ENCODE results near the gene PRDX2. TPM values are rescaled to one million over a fixed set of nuclear protein-coding genes. Genes with fewer than 3 reads are reported as not detected.

The PRDX2 gene
- total RNA-seq, 1 experiment from 2014 or later, result 295 TPM

DNA sequence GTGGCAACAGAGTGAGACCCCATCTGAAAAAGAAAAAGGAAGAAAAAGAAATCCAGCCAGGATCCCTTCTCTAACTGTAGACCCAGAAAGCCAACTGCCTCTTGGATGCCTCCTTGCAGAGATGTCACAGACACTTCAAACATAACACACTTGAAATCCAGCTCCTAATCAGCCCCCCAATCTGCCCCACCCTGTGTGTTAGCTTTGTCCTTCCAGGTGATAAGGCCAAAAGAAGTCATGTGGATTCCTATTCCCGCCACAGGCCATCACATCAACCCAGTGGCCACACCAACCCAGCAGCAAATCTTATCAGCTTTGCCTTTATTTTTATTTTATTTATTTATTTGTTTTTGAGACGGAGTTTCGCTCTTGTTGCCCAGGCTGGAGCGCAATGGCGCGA, 41.9 kb downstream of the PRDX2 start:
- POLR2A ChIA-PET, result interaction anchor here (0.8 to 3.4 kb wide), 9 partner anchors 8 to 89 kb away, joined by 3 to 15 read pairs (median 5); partner anchors contain the start of genes BEST2, GET3 and TRIR
- TF ChIP-seq, protein P1, sequence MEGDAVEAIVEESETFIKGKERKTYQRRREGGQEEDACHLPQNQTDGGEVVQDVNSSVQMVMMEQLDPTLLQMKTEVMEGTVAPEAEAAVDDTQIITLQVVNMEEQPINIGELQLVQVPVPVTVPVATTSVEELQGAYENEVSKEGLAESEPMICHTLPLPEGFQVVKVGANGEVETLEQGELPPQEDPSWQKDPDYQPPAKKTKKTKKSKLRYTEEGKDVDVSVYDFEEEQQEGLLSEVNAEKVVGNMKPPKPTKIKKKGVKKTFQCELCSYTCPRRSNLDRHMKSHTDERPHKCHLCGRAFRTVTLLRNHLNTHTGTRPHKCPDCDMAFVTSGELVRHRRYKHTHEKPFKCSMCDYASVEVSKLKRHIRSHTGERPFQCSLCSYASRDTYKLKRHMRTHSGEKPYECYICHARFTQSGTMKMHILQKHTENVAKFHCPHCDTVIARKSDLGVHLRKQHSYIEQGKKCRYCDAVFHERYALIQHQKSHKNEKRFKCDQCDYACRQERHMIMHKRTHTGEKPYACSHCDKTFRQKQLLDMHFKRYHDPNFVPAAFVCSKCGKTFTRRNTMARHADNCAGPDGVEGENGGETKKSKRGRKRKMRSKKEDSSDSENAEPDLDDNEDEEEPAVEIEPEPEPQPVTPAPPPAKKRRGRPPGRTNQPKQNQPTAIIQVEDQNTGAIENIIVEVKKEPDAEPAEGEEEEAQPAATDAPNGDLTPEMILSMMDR (IDR thresholded peaks at IDR 0.05; ENCODE audit: unreplicated experiment), result no peak

GRCh38 chr19:12757544-12758274, 43.9 kb downstream of the PRDX2 start:
- Mint-ChIP-seq H3K36me3 (ENCODE audit: insufficient read depth, unreplicated experiment) (no peaks in the 10 kb centered on the region), H3K9me3 (ENCODE audit: unreplicated experiment) (no peaks in the 10 kb centered on the region), H3K27me3 (ENCODE audit: insufficient read depth, unreplicated experiment) (no peaks in the 10 kb centered on the region), H3K4me3 (ENCODE audit: unreplicated experiment) (peak overlapping the region; percentile 35), H3K4me1 (ENCODE audit: insufficient read depth, unreplicated experiment) (peaks cover 5% of the 10 kb centered on the region), H3K27ac (ENCODE audit: low read depth, unreplicated experiment) (no peak overlapping the region)
- intact Hi-C loops (cut with micrococcal nuclease), result loop anchor here (1.0 kb wide), 2 partner anchors 24 to 40 kb away; no protein-coding TSS in a partner anchor
- BruUV-seq (replicated peaks), result no TSS peak
- CTCF ChIA-PET, result interaction anchor here (0.6 to 13.2 kb wide), 18 partner anchors 9 to 108 kb away, joined by 3 to 307 read pairs (median 6); partner anchors contain the start of genes JUNB, PRDX2, THSD8 and TNPO2
- peak; percentile 72 for DNase-seq (ENCODE audit: unreplicated experiment)
- POLR2A ChIA-PET, result interaction anchor here (1.0 to 3.4 kb wide), 6 partner anchors 8 to 38 kb away, joined by 3 to 14 read pairs (median 4); partner anchors contain the start of genes GET3 and TRIR
- TF ChIP-seq, protein P1 (IDR thresholded peaks at IDR 0.05; ENCODE audit: unreplicated experiment), result peak; percentile 97

More for the DNA sequence above, 41.9 kb downstream of the PRDX2 start:
- BruUV-seq (replicated peaks), result no TSS peak
- H3K27ac Mint-ChIP-seq (ENCODE audit: low read depth, unreplicated experiment), result no peak overlapping the region
- H3K4me1 Mint-ChIP-seq (ENCODE audit: insufficient read depth, unreplicated experiment), result peaks cover 5% of the 10 kb centered on the region
- intact Hi-C loops (cut with micrococcal nuclease), result loop anchor here (1.0 kb wide), 2 partner anchors 37 to 88 kb away; no protein-coding TSS in a partner anchor
- CTCF ChIA-PET, result interaction anchor here (0.6 to 13.2 kb wide), 29 partner anchors 7 to 1374 kb away, joined by 3 to 307 read pairs (median 5); partner anchors contain the start of genes BEST2, GET3, HOOK2 and JUNB
- H3K36me3 Mint-ChIP-seq (ENCODE audit: insufficient read depth, unreplicated experiment), result no peaks in the 10 kb centered on the region
- no peaks in the 10 kb centered on the region for H3K9me3 Mint-ChIP-seq (ENCODE audit: unreplicated experiment)
- no peak overlapping the region for H3K4me3 Mint-ChIP-seq (ENCODE audit: unreplicated experiment)
- H3K27me3 Mint-ChIP-seq (ENCODE audit: insufficient read depth, unreplicated experiment), result no peaks in the 10 kb centered on the region
- no peak for DNase-seq (ENCODE audit: unreplicated experiment)

DNA sequence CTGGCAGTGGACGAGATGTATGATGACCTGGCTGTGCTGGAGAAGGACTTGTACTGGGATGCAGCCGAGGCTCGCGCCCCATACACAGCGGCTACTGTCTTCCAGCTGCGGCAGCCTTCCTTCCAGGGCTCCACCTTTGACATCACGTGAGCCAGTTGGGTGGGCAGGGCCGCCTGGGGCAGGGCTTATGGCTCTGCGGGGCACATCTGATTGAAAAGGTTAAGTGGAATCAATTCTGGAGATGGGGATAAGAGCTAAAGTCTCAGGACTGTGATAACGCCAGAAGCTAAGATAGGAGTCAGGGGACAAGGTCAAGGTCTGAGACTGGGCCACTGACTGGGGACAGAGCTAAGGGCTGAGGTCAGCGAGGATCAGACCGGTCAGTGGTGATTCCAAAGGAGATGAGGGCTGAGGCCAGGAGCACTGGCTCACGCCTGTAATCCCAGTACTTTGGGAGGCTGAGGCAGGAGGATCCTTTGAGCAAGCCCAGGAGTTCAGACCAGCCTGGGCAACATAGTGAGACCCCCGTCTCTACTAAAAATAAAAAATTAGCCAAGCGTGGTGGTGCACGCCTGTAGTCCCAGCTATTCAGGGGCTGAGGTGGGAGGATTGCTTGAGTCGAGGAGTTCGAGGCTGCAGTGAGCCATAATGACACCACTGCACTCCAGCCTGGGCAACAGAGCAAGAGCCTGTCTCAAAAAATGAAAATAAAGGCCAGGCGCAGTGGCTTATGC, 45.3 kb downstream of the PRDX2 start:
- ChIA-PET CTCF (interaction anchor here (0.6 to 13.2 kb wide), 9 partner anchors 10 to 571 kb away, joined by 3 to 307 read pairs (median 5); partner anchors contain the start of genes JUNB, PRDX2, THSD8 and TNPO2), POLR2A (interaction anchor here (1.8 to 1.9 kb wide), 2 partner anchors 20 to 22 kb away, joined by 4 to 8 read pairs; partner anchors contain the start of genes GET3 and TRIR)
- no TSS peak for BruUV-seq (replicated peaks)
- H3K4me3 Mint-ChIP-seq (ENCODE audit: unreplicated experiment), result no peak overlapping the region
- DNase-seq (ENCODE audit: unreplicated experiment), result no peak
- H3K27me3 Mint-ChIP-seq (ENCODE audit: insufficient read depth, unreplicated experiment), result no peaks in the 10 kb centered on the region
- H3K9me3 Mint-ChIP-seq (ENCODE audit: unreplicated experiment), result no peaks in the 10 kb centered on the region
- H3K4me1 Mint-ChIP-seq (ENCODE audit: insufficient read depth, unreplicated experiment), result peaks cover 6% of the 10 kb centered on the region
- TF ChIP-seq, protein P1 (IDR thresholded peaks at IDR 0.05; ENCODE audit: unreplicated experiment), result no peak
- H3K27ac Mint-ChIP-seq (ENCODE audit: low read depth, unreplicated experiment), result no peak overlapping the region
- intact Hi-C loops (cut with micrococcal nuclease), result no loop called here
- no peaks in the 10 kb centered on the region for H3K36me3 Mint-ChIP-seq (ENCODE audit: insufficient read depth, unreplicated experiment)
